PC-9 (cell line): ENCODE results near the gene KRTAP19-2.

Experiments
- EZH2 ChIP-seq: fragments of 200-600 bp; sonication (generic); IDR thresholded peaks from 2 replicates; pipeline ENCODE4 v1.8.0; 2017; ENCODE audit warnings: antibody characterized with exemption, low read depth
- TF ChIP-seq, protein P1 (sequence below): fragments of 200-600 bp; sonication (generic); conservative IDR thresholded peaks from 2 replicates; pipeline ENCODE4 v1.6.1; 2017; ENCODE audit warnings: mixed run types, antibody characterized with exemption, mild to moderate bottlenecking, moderate library complexity

DNA sequence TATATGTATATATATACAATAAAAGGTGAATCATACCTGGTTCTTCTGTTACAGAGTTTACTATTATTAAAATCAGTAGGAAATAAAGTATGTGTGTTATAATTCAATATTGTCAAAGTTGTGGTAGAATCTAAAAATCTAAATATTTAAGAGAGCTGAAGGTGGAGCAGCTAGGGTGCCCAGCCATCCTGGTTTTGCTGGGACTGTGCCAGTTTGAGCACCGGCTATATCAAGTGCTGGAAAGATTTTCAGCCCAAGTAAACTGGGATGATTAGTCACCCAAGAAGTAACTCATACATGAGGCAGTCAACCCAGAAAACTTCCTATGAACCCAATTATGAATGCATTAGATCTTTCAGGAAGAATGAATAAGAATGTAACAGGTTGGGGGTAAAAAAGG lies 31.6 kb upstream of the KRTAP19-2 start:
- TF ChIP-seq, protein P1, sequence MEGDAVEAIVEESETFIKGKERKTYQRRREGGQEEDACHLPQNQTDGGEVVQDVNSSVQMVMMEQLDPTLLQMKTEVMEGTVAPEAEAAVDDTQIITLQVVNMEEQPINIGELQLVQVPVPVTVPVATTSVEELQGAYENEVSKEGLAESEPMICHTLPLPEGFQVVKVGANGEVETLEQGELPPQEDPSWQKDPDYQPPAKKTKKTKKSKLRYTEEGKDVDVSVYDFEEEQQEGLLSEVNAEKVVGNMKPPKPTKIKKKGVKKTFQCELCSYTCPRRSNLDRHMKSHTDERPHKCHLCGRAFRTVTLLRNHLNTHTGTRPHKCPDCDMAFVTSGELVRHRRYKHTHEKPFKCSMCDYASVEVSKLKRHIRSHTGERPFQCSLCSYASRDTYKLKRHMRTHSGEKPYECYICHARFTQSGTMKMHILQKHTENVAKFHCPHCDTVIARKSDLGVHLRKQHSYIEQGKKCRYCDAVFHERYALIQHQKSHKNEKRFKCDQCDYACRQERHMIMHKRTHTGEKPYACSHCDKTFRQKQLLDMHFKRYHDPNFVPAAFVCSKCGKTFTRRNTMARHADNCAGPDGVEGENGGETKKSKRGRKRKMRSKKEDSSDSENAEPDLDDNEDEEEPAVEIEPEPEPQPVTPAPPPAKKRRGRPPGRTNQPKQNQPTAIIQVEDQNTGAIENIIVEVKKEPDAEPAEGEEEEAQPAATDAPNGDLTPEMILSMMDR, result no peak
- no peak for TF ChIP-seq EZH2
